NCI-H1417 (cell line): ENCODE results near the gene JAG2.

Experiments used
- DNase-seq, 3 experiments: peaks; one replicate each; lab custom pipeline; 2025; lab: John Stamatoyannopoulos, UW

JAG2 gene

GRCh38 chr14:105203701-105204100 is 35.1 kb upstream of the JAG2 start:
- no peak for DNase-seq

- peak in 1 of 3 experiments; percentile 60 for DNase-seq
Measured at GRCh38 chr14:105203057-105203531, 34.5 kb upstream of the JAG2 start.

- peak in 1 of 3 experiments; percentile 24 for DNase-seq
Measured at GRCh38 chr14:105201925-105202513, 33.4 kb upstream of the JAG2 start.

- DNase-seq: peak in 1 of 3 experiments; percentile 23
Measured at GRCh38 chr14:105201156-105201924, 32.8 kb upstream of the JAG2 start.

- no peak for DNase-seq
Measured at GRCh38 chr14:105200641-105201040, 32.1 kb upstream of the JAG2 start.

GRCh38 chr14:105200074-105200473 is 31.5 kb upstream of the JAG2 start:
- no peak for DNase-seq

- no peak for DNase-seq
Measured at GRCh38 chr14:105199093-105199492, 30.5 kb upstream of the JAG2 start.

- no peak for DNase-seq
Measured at GRCh38 chr14:105198588-105198987, 30.0 kb upstream of the JAG2 start.

- peak in 2 of 3 experiments; percentile 64 to 75 for DNase-seq
Measured at GRCh38 chr14:105197211-105197641, 28.6 kb upstream of the JAG2 start.

- DNase-seq: peak in 2 of 3 experiments; percentile 75 to 78
Measured at GRCh38 chr14:105196265-105196960, 27.8 kb upstream of the JAG2 start.

- DNase-seq: peak in 1 of 3 experiments; percentile 23
Measured at GRCh38 chr14:105195522-105196264, 27.1 kb upstream of the JAG2 start.

GRCh38 chr14:105195051-105195450 is 26.5 kb upstream of the JAG2 start:
- no peak for DNase-seq

- DNase-seq: peak; percentile 17 to 96 (median 90)
Measured at GRCh38 chr14:105193916-105194782, 25.6 kb upstream of the JAG2 start.

- DNase-seq: no peak
Measured at GRCh38 chr14:105192866-105193731, 24.5 kb upstream of the JAG2 start.

- DNase-seq: no peak
Measured at GRCh38 chr14:105187935-105188524, 19.5 kb upstream of the JAG2 start.

- peak; percentile 11 to 55 (median 33) for DNase-seq
Measured at GRCh38 chr14:105187116-105187515, 18.5 kb upstream of the JAG2 start.

- no peak for DNase-seq
Measured at GRCh38 chr14:105185973-105186372, 17.4 kb upstream of the JAG2 start.

GRCh38 chr14:105185001-105185400 is 16.4 kb upstream of the JAG2 start:
- DNase-seq: no peak

- peak; percentile 15 to 85 (median 66) for DNase-seq
Measured at GRCh38 chr14:105184461-105184860, 15.9 kb upstream of the JAG2 start.
